ENCODE measurements around the gene NAA11.

NAA11 gene

DNA sequence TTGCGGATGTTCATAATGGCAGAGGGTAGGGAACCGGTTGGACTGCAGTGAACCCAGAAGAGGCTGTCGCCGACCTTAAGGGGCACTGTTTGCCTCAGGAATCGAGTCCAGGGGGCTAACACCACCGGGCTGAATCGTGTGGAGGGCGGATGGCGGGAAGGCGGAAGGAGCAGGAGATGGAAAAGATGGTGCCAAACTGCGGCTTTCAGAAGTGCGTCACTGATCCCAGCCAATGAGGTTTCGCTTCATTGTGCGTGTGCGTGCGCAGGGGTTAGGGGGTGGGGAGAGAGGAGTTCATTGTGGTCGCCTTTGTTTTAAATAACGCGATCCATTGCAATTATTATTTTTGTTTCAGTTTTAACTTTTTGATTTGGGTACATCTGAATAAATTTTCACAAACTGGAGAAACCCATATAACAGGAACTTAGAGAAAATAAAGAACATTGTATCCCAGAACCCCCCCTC, at the start of gene NAA11:
NAA11 (minus strand) TSS at position 198 of the 465 bp plus-strand sequence; CDS start at position 14, 184 bp downstream.
- DNase-seq, result peak; percentile 18

DNA sequence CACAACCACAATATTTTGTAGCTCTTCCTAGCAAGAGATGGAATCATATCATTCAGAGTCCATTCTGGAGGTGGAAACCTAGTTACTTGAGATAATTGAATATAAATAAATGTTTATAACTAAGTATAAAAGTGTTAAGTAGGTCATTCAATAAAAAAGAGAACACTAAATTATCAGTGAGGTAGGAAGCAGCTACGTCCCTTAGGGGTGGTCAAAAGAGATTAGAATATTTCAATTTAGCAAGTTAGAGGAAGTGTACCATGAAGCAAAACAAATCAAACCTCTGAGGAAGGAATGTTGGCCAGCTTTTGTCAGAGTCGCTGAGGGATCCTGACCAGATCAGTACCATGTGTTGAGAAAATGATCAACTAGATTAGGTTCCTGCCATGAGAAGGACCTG, 44.2 kb upstream of the NAA11 start:
- DNase-seq, result no peak

DNA sequence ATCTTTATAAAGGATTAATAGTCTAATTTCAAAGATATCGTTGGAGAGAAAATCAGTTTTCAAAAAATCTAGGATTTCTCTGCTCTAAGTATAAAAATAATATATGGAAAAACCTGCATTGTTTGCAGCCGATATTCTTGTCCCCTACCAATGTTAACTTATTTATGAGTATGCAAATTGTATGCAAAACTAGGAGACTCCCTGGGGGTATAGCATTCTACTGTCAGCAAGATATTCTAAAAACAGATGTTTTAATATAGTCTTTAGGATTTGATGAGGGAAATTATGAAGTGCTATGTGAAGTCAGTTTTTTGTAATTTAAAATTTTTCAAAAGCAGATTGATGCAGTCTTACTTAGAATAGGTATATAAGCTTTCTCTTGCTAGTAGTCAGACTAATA, 41.2 kb upstream of the NAA11 start:
- no peak for DNase-seq

DNA sequence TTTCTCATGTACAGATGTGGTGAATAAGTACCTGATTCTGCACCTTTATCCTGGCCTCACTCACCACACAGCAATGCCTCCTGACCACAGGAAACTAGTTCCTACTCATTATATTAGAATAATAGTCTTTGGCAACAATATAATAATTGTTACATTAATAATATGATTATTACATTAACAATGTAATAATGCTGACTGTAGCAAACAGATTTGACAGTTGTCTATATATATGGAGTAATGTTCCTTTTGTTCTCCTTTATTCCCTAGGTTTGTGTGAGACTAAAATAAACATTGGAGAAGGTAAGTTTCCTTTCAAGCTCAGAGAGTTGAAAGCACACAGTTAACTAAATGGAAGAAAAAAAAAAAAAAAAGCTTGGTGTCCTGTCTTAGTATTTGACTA, 40.6 kb upstream of the NAA11 start:
- DNase-seq, result no peak

- no peak for DNase-seq
Measured at GRCh38 chr4:79364061-79364460, 38.2 kb upstream of the NAA11 start.

DNA sequence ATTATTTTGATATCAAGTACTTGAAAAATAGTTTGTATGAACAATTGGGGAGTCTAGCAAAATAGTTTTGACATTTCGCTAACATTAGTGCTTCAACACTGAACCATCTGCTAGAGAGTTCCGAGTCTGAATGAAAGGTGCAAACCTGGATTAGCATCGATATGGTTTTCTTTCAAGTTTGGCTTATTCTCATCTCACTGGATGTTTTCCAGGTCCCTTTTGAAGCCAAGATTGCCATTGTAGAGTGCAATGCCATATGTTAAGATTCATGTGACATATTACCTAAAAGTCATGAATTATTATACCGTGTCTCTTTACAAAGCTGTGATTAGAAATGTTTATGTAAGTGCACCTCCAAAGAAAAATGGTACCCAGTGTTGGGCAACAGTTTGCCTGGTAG, 36.8 kb upstream of the NAA11 start:
- DNase-seq, result no peak

DNA sequence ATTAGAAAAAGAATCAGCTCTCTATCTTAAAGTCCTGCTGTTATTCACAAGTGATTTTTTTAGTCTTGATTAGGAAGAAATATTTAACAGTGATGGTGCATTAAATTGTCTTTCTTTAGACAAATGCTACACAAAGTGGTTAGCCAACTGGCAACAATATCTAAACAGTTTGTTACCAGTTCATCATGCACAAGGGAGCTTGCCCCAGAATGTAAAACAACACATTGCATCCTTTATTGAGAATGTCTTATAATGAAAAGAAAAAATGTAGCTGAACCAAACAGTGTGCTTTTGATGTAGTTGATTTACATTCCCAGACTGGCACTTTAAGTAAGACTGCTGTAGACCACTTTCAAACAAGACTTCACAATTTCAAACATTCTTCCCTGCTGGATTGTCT, 34.1 kb upstream of the NAA11 start:
- no peak for DNase-seq

GRCh38 chr4:79358438-79358837, 32.6 kb upstream of the NAA11 start:
- no peak for DNase-seq

DNA sequence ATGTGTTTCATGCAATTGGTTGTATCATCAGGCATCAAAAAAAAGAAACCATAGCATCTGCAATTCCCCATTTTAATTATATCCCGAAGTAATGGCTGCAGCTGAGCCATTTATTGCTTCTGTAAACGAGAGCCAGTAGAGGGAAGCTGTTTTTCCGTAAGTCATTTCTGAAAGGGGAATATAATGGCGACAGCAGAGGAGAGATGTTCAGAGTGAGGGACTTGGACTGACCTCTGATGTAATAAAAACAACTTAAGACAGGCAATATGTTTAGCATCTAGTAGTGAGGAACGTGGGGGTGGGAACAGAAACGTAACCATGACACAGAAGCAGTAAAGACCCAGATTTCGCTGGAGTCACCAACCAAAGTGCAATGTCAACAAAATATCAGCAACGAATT, 31.5 kb upstream of the NAA11 start:
- DNase-seq, result no peak

GRCh38 chr4:79353075-79353474, 27.2 kb upstream of the NAA11 start:
- no peak for DNase-seq

DNA sequence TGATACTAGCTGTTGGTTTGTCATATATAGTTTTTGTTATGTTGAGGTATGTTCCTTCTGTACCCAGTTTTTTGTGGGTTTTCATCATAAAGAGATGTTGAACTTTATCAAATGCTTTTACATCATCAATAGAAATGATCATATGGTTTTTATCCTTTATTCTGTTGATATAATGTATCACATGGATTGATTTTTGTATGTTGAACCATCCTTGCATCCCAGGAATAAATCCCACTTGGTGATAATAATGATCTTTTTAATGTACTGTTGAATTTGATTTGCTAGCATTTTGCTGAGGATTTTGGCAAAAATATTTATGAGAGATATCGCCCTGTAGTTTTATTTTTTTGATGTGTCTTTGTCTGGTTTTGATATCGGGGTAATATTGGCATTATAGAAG, 22.5 kb upstream of the NAA11 start:
- DNase-seq, result no peak

DNA sequence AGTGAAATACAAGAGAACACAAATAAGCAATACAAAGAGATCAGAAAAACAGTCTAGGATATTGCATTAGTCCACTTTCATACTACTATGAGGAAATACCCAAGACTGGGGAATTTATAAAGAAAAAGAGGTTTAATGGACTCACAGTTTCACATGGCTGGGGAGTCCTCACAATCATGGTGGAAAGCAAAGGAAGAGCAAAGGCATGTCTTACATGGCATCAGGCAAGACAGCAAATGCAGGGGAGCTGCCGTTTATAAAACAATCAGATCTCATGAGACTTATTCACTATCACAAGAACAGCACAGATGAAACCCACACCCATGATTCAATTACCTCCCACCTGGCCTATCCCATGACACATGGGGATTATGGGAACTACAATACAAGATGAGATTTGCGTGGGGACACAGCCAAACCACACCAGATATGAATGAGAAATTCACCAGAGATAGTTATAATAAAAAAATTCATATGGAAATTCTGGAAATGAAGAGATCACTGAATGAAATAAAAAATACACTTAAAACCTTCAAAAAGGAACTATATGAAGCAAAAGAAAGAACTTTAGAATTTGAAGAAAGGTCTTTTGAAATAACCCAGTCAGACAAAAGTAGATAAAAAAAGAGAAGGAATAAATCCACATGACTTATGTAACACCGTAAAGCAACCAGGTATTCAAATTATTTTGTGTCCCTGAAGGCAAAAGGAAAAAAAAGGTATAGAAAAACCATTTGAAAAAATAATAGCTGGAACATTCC, 16.2 kb upstream of the NAA11 start:
- DNase-seq, result no peak

DNA sequence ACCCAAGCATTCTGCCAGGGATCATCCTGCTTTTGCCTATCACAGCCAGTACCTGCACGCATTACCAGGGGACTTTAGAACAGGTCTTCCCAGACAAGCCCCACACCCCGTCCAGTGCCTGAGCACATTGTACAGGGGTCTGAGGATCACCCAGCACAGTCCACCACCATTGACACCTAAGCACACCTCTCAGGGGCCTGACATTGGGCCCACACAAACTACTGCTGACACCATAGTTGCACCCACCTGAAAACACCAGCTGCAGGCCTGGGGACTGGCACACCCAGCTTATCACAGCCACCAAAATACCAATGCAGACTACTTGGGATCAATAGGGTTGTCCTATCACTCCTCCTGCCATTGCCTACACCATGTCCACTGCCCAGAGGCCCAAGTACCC, 14.7 kb upstream of the NAA11 start:
- DNase-seq, result no peak

GRCh38 chr4:79338148-79338547, 12.3 kb upstream of the NAA11 start:
- DNase-seq, result no peak

DNA sequence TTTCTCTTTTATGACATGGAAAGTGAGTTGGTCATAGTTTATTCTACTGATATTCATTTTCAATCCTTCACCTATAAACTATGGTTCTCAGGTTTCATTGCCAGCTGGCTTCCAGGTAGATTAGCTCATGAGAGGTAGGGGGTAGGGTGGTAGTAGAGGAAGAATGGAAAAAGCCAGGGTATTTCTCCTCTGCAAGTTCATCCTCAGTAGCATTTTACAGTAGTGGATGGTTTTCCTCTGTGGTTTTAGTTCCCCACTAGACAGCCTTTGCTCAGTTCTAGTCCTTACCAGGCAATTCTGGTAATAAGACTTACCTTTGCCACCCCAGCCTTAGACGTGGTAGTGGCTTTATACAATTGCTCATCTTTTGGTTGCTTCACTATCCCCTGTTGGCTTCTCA, 8.9 kb upstream of the NAA11 start:
- peak; percentile 14 for DNase-seq

DNA sequence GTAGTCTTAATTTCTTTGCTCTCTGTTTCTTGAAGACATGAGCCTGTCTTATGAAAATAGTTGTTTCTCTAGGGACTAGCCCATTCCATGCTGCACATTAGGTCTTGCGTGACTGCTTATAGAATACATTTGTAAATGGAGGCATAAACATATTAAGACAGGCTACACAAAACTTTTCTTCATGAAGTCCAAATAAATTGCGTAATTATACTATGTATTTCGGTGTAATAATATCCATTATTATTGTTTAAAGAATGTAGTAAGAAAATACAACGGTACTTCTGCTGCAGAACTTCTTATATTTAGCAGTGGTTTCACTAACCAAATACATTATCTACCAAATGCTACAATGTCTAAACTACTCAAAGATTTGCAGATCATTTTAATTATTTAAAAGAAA, 8.5 kb upstream of the NAA11 start:
- DNase-seq, result no peak

DNA sequence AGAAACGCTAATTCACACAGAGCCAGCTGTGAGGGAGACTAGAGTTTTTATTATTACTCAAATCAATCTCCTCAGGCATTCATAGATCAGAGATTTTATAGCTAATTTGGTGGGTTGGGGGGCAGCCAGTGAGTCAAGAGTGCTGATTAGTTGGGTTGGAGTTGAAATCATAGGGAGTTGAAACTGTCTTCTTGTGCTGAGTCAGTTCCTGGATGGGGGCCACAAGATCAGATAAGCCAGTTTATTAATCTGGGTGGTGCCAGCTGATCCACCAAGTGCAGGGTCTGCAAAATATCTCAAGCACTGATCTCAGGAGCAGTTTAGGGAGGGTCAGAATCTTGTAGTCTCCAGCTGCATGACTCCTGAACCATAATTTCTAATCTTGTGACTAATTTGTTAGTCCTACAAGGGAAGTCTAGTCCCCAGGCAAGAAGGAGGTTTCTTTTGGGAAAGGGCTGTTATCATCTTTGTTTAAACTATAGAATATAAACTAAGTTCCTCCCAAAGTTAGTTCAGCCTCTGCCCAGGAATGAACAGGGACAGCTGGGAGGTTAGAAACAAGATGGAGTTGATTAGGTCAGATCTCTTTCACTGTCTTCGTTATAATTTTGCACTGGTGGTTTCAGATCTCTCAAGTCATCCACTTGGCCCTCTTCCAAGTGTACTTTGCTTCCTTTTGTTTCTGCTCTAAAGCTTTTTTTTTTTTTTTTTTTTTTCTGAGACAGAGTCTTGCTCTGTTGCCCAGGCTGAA, 5.4 kb upstream of the NAA11 start:
- no peak for DNase-seq

DNA sequence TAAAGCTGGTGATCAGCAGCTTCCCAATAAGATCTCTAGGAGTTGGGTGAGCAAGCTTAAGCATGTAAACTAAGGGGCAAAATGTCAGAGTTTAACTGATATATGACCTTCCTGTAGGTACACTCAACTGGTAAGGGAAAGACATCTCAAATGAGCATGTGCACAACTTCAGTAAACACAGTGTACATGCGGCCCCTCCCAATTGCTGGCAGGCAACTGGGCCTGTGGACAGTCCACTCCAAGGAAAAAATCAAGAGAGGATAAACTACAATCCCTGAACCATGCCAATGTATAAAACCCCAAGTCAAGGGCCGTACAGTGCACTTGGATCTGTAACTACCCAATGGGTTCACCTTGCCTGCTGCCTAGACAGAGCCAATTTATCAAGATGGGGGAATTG, 4.9 kb upstream of the NAA11 start:
- no peak for DNase-seq

- no peak for DNase-seq
Measured at GRCh38 chr4:79325436-79325835, 425 bp downstream of the NAA11 start.

DNA sequence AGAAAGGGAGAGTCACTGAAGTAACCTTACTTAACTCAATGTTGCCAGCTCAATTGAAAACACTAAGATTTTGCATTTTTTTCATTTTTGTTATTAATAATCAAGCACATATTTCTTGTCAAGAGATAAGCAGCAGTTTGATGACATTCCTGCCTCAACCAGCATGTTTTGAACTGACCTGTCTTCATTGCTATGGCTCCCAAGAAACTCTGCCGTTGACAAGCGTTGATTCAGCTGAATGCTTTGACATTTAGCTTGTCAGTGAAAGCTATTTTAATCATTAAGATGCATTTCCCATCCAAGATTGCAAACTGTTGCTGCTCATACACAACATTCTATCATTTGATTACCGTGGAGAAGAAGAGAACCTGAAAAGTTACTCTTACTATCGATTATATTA, 5.9 kb downstream of the NAA11 start:
- DNase-seq, result no peak

DNA sequence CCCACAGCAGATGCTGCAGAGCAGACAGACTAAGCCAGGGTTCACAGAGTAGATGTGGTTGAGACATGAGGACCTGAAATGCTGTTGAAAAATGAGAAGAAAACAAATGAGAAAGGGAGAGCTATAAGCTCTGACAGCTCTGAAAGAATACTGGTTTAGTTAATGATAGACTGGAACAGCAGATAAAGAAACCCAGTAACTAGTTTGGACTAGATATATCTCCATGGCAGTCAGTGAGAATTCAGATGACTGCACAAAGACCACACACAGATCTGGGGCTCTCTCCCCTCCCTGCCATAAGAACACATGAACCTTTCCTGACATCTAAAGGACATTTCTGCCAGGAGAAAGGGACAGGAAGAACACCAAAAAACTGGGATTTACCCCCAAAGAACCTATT, 8.2 kb downstream of the NAA11 start:
- DNase-seq, result no peak

GRCh38 chr4:79315891-79316290, 10.0 kb downstream of the NAA11 start:
- DNase-seq, result no peak

DNA sequence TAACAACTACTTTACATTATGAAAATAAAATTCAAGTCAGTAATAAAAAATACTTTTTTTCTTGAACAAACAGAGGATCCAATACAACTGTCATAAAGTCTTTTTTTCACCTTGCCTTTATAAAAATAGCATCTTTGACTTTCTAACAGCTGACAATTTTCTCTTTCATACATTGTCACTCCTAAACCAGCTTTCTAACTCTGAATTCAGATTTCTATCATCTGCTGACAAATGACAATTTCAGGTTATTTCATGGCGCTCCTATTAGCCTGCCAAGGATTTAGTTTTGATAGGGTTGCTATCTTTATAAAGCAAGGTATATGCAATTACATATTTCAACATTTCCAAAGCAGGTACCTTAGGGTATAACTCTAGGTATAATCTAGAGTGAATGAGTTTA, 14.6 kb downstream of the NAA11 start:
- DNase-seq, result no peak

DNA sequence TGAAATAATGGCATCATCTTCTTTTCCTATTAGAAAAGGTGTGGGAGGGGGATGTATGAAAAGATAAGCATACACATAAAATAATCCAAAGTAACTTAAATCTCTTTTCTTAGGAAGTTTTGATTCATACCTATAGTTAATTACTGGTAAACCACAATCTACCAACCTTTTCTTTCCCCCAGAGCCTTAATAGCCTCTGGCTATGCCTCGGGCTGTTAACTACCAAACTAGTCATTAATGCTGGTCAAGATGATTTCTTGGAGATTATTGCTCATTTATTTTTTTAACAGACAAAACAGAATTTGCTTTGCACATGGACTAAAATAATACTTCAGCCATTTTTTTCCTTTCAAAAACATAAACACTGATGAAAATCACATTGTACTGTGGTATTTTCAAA, 16.9 kb downstream of the NAA11 start:
- no peak for DNase-seq

- no peak for DNase-seq
Measured at GRCh38 chr4:79308137-79308536, 17.7 kb downstream of the NAA11 start.

All from NCI-H510A (cell line).